Raji (cell line): Measurements from ENCODE around the gene TCP11.

Experiments
- POLR2A ChIP-seq: IDR thresholded peaks from 2 replicates; pipeline ENCODE4 v1.6.1; 2011; ENCODE audit warnings: low read depth, low read length, control low read depth; ENCODE audit not compliant: insufficient read depth

Gene TCP11

DNA sequence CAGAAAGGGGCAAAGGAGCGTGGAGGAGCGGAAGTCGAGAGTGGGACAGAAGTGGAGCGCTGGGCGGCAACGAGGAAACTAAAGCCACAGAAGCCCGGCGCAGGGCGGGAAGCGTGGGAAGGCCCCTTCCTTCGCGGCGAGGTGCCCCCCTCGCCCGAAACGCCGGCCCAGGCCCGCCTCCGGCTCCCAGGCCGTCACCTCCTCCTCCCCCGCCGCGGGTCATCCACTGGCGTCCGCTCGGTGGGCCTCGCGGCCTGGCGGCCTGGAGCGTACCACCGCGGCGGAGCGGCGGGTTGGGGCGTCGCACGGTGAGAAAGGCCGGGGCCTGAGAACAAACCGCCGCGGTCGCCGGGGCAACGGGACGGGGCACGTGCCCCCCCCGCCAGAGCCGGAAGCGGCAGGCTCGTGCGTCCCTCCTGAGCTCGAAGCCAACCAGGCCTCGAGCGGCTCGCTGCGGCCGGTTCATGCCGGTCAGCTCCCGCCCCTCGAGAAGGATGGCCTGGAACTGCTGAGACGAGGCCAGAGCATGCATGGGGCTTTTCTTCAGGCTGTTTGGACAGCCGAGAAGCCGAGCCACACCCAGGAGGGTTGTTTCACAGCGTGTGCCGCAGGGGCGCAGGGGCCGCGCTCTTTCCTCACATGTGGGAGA, at the start of gene TCP11:
Gene TCP11, minus strand, starts transcription at position 333 of the 649 bp plus-strand sequence. CDS start 469 bp downstream, outside the sequence.
- no peak for TF ChIP-seq POLR2A

GRCh38 chr6:35190306-35190705, 49.2 kb upstream of the TCP11 start:
- no peak for TF ChIP-seq POLR2A

DNA sequence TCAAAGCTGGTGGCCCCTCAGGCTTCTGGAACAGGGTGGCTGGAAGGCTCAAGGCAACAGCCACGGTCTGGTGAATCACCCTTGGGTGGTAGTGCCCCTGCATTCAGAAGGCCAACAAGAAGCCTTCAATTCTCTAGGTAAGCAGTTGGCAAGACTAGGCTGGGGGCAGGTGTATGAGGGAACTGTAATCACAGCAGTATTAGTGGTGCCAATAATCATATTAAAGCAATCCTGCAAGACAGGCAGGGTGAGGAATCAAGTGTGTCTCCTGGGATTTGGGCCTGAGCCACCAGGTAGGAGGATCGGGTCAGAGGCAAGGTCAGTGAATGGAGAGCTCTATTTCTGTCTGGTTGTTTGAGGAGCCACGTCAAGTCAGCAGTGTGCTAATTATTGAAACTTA, 47.7 kb upstream of the TCP11 start:
- TF ChIP-seq POLR2A = no peak

GRCh38 chr6:35186571-35186970, 45.4 kb upstream of the TCP11 start:
- no peak for TF ChIP-seq POLR2A

DNA sequence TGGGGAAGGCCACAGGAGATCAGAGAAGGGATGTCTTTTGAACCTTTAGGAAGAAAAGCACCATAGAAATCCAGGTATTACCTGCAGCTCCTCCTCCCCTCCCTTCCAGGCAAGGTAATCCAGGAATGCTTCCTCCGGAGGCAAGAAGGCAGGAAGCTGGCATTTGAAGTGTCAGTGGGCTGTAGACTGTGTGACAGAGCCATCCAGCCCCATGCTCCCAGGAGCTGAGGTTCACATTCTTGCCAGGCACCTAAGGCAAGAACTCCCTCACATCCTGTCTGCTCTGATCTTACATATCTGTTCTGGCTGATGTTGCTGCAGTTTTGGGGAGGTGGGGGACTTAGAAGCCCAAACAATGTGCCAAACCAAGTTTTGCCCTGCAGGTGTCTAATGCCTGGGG, 44.8 kb upstream of the TCP11 start:
- TF ChIP-seq POLR2A = no peak

- TF ChIP-seq POLR2A = no peak
Measured at GRCh38 chr6:35185302-35185681, 44.2 kb upstream of the TCP11 start.

- TF ChIP-seq POLR2A = no peak
Measured at GRCh38 chr6:35184580-35185301, 43.6 kb upstream of the TCP11 start.

DNA sequence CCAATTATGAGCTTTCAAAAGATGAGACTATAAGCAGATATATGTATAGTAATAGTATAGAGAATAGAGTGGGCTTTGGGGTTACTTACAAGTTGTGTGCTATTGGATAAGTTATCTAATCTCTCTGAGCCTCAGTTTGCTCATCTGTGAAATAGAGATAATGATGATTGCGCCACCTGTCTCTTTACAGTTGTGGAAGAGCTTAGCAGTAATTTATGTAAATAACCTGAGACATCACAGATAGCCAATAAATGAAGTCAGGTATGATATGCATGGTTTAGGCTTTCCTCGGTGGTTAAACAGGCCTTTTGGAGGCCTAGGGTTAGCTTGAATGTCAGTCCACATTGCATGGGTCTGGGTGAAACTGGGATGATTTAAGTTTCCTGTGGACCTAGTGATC, 42.8 kb upstream of the TCP11 start:
- no peak for TF ChIP-seq POLR2A

DNA sequence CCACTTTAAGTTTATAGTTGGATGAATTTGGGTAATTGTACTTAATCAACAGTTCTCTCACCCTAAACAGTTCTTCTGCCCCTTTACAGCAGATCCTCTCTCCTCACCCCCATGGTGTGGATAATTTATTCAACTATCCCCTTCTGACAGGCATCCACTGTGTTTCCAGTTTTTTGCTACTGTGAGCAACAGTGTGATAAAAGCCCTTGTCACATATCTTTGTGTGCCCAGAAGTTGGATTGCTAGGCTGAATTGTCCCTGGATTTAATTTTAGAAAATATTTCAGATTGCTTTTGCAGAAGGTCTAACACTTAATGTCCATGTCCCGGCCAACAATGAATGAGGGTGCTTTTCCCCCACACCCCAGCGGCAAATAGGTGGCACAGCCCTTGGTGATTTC, 42.1 kb upstream of the TCP11 start:
- no peak for TF ChIP-seq POLR2A

DNA sequence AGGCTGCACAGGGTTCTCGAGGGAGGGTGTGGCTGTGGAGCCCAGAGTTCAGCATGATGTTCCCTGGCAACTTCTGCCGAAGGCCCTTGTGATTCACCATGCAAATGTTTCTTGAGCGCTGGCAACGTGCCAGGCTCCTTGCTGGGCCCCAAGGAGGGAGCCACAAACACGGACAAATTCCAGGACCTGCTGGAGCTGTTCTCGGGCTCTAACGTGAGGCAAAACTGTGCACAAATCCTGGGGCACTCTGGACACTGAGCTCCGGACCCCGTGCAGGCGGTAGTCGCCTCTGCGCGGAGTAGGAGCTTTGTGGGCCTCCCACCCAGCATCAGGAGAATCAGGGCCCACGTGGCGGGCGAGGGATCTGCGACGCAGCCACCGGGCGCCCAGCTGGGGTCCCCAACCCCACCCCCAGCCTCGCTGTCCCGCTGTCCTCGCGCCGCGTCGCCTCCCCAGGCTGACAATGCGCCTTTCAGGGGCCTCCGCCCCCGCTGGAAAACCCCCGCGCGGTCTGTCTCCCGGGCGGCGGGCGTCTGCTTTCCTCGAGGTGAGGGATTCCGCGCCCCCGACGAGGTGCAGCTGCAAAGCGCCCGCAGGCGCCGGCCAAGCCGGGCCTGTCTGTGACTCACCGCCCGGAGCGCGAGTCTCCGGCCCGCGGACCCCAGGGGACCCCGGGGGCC, 40.9 kb upstream of the TCP11 start:
- TF ChIP-seq POLR2A = no peak

DNA sequence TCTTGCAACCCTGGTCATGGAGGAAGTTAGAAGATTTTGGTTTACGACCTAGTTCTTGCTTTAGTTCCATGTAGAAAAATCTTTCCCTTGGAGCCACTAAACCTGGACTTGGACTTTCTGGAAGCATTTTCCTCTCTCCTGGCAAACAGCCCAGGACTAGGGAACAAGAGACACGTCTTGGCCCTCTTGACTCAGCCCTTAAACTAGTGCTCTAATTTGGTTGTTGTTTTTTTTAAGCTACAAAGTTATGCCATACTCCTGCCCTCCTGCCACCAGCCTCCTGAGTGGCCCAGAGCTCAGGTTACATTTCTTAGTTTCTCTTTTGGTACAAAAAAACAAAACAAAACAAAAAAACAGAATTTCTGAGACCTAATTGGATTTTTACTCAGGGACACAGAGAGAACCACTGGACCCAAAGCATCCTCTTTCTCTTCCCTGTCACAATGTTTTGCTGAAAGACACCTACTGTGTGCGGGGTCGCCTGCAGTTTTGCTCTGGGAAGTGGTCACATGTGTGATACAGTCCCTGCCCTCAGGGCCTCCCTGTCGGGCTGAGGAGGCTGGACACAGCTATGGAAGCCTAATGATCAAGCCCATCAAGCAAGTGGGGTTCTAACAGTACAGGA, 40.3 kb upstream of the TCP11 start:
- no peak for TF ChIP-seq POLR2A

- no peak for TF ChIP-seq POLR2A
Measured at GRCh38 chr6:35179901-35180535, 38.9 kb upstream of the TCP11 start.

DNA sequence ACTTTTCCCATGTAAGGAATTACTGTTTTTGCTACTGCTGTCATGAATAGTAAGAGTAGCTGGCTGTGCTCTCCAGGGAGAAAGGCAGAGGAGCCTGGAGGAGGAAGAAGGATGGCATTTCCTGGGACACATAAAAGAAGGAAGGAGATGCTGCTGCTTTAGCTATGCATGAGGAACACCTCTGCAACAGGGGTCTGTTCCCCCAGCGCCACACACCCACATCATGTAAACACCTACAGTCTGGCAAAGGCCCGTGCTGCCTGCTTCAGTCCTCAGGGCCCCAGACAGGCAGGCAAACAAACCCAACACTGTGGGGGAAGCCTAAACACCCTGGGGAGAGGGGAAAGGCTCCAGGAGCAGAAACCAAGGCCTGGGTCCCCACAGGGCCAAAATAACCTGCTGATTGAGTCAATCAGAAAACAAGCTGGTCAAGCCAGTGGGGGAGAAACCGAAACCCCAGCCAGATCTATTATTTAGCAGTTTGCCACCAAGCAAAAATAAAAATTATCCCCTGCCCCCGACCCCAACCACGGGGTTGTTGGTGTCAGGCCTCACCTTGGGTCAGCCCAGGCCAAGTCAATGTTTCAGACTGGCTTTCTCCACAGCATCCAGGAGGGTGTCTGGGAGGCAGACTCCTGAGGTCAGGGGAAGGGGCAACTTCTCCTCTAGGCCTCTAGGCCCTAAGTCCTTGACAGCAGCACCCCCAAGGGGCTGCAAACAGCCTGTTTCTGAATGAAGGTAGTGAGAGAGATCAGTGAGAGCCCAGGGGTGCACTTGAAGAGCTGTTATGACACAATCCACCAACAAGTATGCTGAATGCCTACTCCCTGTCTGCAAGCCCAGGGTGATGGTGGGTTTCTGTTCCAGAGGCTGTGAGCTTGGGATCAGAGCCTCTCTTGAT, 38.0 kb upstream of the TCP11 start:
- TF ChIP-seq POLR2A = no peak

DNA sequence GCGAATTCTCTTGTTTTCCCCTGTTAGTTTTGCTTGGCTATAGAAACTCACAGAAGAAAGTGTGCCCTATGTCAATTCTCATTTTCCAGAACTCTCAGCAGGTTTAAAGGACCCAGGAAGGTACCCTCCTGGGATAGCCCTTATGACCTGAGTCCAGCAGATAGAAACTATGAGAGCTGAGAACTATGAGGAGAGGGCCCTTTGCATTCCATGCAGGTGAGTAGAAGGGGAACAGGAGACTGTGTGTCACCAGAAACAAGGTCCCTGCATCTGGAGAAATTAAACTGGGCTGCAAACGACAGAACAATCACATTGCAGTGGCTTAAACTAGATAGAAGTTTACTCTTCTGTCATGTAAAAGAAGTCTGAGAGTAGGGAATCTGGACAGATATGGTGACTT, 36.9 kb upstream of the TCP11 start:
- no peak for TF ChIP-seq POLR2A
